ENCODE data around the gene ACACB. TPM values are rescaled to one million over a fixed set of nuclear protein-coding genes. Genes with fewer than 3 reads are reported as not detected.
"Not testable (repeated sequence)": the region's sequence is repeated elsewhere in the genome, so short reads cannot be mapped to it uniquely, and the experiment has no call there.

ACACB gene
- total RNA-seq, 1 donor = 28.8 TPM

- DNase-seq (ENCODE audit: low read depth in 2 of 3, low spot score in 2 of 3) = no peak
These were observed 53.9 kb downstream of the ACACB start for GRCh38 chr12:109170324-109170723.

- not testable (repeated sequence) for DNase-seq (ENCODE audit: low read depth in 2 of 3, low spot score in 2 of 3)
These were observed 56.4 kb downstream of the ACACB start for GRCh38 chr12:109172787-109173186.

- DNase-seq (ENCODE audit: low read depth in 2 of 3, low spot score in 2 of 3) = no peak
These were observed 57.3 kb downstream of the ACACB start for GRCh38 chr12:109173443-109174240.

GRCh38 chr12:109174468-109174867 is 58.1 kb downstream of the ACACB start:
- no peak for DNase-seq (ENCODE audit: low read depth in 2 of 3, low spot score in 2 of 3)

- DNase-seq (ENCODE audit: low read depth in 2 of 3, low spot score in 2 of 3) = no peak
These were observed 62.1 kb downstream of the ACACB start for GRCh38 chr12:109178532-109178931.

- no peak for DNase-seq (ENCODE audit: low read depth in 2 of 3, low spot score in 2 of 3)
These were observed 63.5 kb downstream of the ACACB start for GRCh38 chr12:109179927-109180326.

GRCh38 chr12:109182041-109182839 is 65.9 kb downstream of the ACACB start:
- DNase-seq (ENCODE audit: low read depth in 2 of 3, low spot score in 2 of 3) = no peak

- DNase-seq (ENCODE audit: low read depth in 2 of 3, low spot score in 2 of 3) = no peak
These were observed 69.1 kb downstream of the ACACB start for GRCh38 chr12:109185441-109185840.

GRCh38 chr12:109186993-109187653 is 70.7 kb downstream of the ACACB start:
- no peak for DNase-seq (ENCODE audit: low read depth in 2 of 3, low spot score in 2 of 3)

GRCh38 chr12:109188108-109188712 is 71.8 kb downstream of the ACACB start:
- DNase-seq (ENCODE audit: low read depth in 2 of 3, low spot score in 2 of 3) = no peak

GRCh38 chr12:109189291-109189690 is 72.9 kb downstream of the ACACB start:
- no peak for DNase-seq (ENCODE audit: low read depth in 2 of 3, low spot score in 2 of 3)

GRCh38 chr12:109191621-109192250 is 75.3 kb downstream of the ACACB start:
- no peak for DNase-seq (ENCODE audit: low read depth in 2 of 3, low spot score in 2 of 3)

- no peak for DNase-seq (ENCODE audit: low read depth in 2 of 3, low spot score in 2 of 3)
These were observed 76.0 kb downstream of the ACACB start for GRCh38 chr12:109192358-109192757.

- no peak for DNase-seq (ENCODE audit: low read depth in 2 of 3, low spot score in 2 of 3)
These were observed 77.5 kb downstream of the ACACB start for GRCh38 chr12:109193896-109194295.

GRCh38 chr12:109196332-109196731 is 79.9 kb downstream of the ACACB start:
- no peak for DNase-seq (ENCODE audit: low read depth in 2 of 3, low spot score in 2 of 3)

- DNase-seq (ENCODE audit: low read depth in 2 of 3, low spot score in 2 of 3) = no peak
These were observed 80.9 kb downstream of the ACACB start for GRCh38 chr12:109197327-109197726.

GRCh38 chr12:109199324-109199723 is 82.9 kb downstream of the ACACB start:
- no peak for DNase-seq (ENCODE audit: low read depth in 2 of 3, low spot score in 2 of 3)

- DNase-seq (ENCODE audit: low read depth in 2 of 3, low spot score in 2 of 3) = no peak
These were observed 84.6 kb downstream of the ACACB start for GRCh38 chr12:109200825-109201495.

GRCh38 chr12:109201496-109201885 is 85.1 kb downstream of the ACACB start:
- DNase-seq (ENCODE audit: low read depth in 2 of 3, low spot score in 2 of 3) = no peak

- no peak for DNase-seq (ENCODE audit: low read depth in 2 of 3, low spot score in 2 of 3)
These were observed 86.4 kb downstream of the ACACB start for GRCh38 chr12:109202770-109203169.
